Prostate gland (tissue), 2 donors: Measurements from ENCODE around the gene ACAD10.

Experiments
- POLR2A ChIP-seq: fragments of 450-650 bp; IDR thresholded peaks from one replicate; pipeline ENCODE4 v1.6.1; 2016; ENCODE audit warnings: antibody characterized with exemption, mild to moderate bottlenecking
- POLR2AphosphoS5 ChIP-seq: sonication (generic); formaldehyde crosslinking; IDR thresholded peaks from one replicate; pipeline ENCODE4 v1.6.1; 2017; ENCODE audit warnings: antibody characterized with exemption
- TF ChIP-seq, protein P1 (sequence below), 4 experiments: fragments of 200-600 bp in 2 of 4; fragments of 450-650 bp in 2 of 4; sonication (generic) in 2 of 4; IDR thresholded peaks; 1 replicate in 3 of 4; 2 replicates in 1 of 4; pipeline ENCODE4 v1.5.1; 2016 to 2019; ENCODE audit warnings: antibody characterized with exemption in 4 of 4, mild to moderate bottlenecking in 2 of 4, moderate library complexity in 2 of 4

DNA sequence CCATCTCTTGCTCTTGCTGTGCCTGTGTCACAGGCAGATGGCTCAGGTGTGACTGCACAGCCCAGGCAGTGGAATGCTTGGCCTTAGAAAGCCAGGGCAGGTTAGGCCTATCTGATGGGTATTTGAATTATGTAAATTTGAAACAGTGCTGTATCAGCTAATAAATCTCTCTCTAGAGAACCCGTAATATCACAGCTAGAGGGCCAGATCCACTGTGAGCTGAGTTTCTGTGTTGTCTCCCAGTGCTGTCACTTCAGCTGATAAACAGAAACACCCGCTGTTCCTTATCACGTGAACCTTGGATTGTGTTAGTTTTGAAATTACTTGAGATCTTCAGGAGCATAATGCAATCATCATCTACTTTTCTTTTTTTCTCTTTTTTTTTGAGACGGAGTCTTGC lies 59.4 kb downstream of the ACAD10 start:
- TF ChIP-seq POLR2A (no peak), POLR2AphosphoS5 (no peak)
- TF ChIP-seq, protein P1, sequence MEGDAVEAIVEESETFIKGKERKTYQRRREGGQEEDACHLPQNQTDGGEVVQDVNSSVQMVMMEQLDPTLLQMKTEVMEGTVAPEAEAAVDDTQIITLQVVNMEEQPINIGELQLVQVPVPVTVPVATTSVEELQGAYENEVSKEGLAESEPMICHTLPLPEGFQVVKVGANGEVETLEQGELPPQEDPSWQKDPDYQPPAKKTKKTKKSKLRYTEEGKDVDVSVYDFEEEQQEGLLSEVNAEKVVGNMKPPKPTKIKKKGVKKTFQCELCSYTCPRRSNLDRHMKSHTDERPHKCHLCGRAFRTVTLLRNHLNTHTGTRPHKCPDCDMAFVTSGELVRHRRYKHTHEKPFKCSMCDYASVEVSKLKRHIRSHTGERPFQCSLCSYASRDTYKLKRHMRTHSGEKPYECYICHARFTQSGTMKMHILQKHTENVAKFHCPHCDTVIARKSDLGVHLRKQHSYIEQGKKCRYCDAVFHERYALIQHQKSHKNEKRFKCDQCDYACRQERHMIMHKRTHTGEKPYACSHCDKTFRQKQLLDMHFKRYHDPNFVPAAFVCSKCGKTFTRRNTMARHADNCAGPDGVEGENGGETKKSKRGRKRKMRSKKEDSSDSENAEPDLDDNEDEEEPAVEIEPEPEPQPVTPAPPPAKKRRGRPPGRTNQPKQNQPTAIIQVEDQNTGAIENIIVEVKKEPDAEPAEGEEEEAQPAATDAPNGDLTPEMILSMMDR (IDR thresholded peaks at IDR 0.05) = no peak
